Heart left ventricle (tissue), 13 donors: Measurements from ENCODE around the gene PEX19.

Experiments
- POLR2A ChIP-seq, 2 donors: fragments of 450-650 bp; IDR thresholded peaks; one replicate each; pipeline ENCODE4 v1.6.1; 2017; ENCODE audit warnings: antibody characterized with exemption in 2 of 2, mild to moderate bottlenecking in 2 of 2, moderate library complexity in 2 of 2
- TF ChIP-seq, protein P1 (sequence below), 12 donors: fragments of 200-600 bp; sonication (generic) in 4 of 12; IDR thresholded peaks; one replicate each; pipeline versions ENCODE4 v1.5.0 to v1.8.0; 2018 to 2022; ENCODE audit warnings: antibody characterized with exemption in 12 of 12, mild to moderate bottlenecking in 5 of 12
- donor health status: ischemic (EF 13 %, LVEDD 7.1; RV severe dilation, severe dysfunction).
- donor health status: DM: no; HTN: yes; CAD: no.
- donor health status: DM: no; HTN: no; CAD: no.
- donor health status: ischemic (EF 25% LVEDD 6.9; RV normal size, moderate dysfunction).
- donor health status: ischemic (EF 25% LVEDD 5.7; RV mildly dilated, moderate dysfunction).
- donor health status: ischemic (EF 35%, LVEDD 5.7; RV mildly dilated, moderate dysfunction).
- donor health status: nonischemic (EF 11% LVEDD 7.7; RV severe dilation, severe dysfunction).
- donor health status: DM: yes; HTN: yes; CAD: no.
- donor health status: PGD.
- donor health status: ischemic (EF 29% LVEDD 5.4; RV normal size, mild dysfunction).
- donor health status: nonischemic (EF 23%, LVEDD 6.1; RV moderate dilation, normal function).

GRCh38 chr1:160258177-160258798, 26.6 kb downstream of the PEX19 start:
- TF ChIP-seq, protein P1, sequence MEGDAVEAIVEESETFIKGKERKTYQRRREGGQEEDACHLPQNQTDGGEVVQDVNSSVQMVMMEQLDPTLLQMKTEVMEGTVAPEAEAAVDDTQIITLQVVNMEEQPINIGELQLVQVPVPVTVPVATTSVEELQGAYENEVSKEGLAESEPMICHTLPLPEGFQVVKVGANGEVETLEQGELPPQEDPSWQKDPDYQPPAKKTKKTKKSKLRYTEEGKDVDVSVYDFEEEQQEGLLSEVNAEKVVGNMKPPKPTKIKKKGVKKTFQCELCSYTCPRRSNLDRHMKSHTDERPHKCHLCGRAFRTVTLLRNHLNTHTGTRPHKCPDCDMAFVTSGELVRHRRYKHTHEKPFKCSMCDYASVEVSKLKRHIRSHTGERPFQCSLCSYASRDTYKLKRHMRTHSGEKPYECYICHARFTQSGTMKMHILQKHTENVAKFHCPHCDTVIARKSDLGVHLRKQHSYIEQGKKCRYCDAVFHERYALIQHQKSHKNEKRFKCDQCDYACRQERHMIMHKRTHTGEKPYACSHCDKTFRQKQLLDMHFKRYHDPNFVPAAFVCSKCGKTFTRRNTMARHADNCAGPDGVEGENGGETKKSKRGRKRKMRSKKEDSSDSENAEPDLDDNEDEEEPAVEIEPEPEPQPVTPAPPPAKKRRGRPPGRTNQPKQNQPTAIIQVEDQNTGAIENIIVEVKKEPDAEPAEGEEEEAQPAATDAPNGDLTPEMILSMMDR (IDR thresholded peaks at IDR 0.05): no peak
- TF ChIP-seq POLR2A (IDR thresholded peaks at IDR 0.05): no peak
